ENCODE results near the gene MIX23. TPM values are rescaled to one million over a fixed set of nuclear protein-coding genes. Genes with fewer than 3 reads are reported as not detected.

Gene MIX23
- total and polyA plus RNA-seq, 10 of the 15 experiments (the other 5 are each of a cell fraction or from before 2014, with no cell fraction given) = 30.0 to 176 (median 62.4) TPM

GRCh38 chr3:122415762-122416654, 33.0 kb upstream of the MIX23 start, which contains the start of gene WDR5B (continued):
- TF ChIP-seq FOXM1 (IDR thresholded peaks at IDR 0.05; ENCODE audit: low read depth, low read length) = peak; percentile 59
- TF ChIP-seq GABPA (IDR thresholded peaks at IDR 0.05; ENCODE audit: low read depth) = peak; percentile 86
- no peak for TF ChIP-seq HDAC2 (IDR thresholded peaks at IDR 0.05)
- peak; percentile 49 for TF ChIP-seq YY1 (IDR thresholded peaks at IDR 0.05; ENCODE audit: low read depth, low read length)
- peak; percentile 48; the same call in 1 of the 2 replicates for TF ChIP-seq HCFC1 (IDR thresholded peaks at IDR 0.05; ENCODE audit: low read length)
- peak; percentile 61; the same call in 1 of the 2 replicates for TF ChIP-seq PAX8 (IDR thresholded peaks at IDR 0.05)
- peak; percentile 37; the same call in 1 of the 2 replicates for TF ChIP-seq CBX5 (IDR thresholded peaks at IDR 0.05; ENCODE audit: low read depth)
- peak; percentile 97 for TF ChIP-seq POLR2AphosphoS2 (IDR thresholded peaks at IDR 0.05; ENCODE audit: low read depth, low read length)
- TF ChIP-seq KLF5 (IDR thresholded peaks at IDR 0.05; ENCODE audit: partially characterized antibody) = peak; percentile 93
- TF ChIP-seq, protein P1, sequence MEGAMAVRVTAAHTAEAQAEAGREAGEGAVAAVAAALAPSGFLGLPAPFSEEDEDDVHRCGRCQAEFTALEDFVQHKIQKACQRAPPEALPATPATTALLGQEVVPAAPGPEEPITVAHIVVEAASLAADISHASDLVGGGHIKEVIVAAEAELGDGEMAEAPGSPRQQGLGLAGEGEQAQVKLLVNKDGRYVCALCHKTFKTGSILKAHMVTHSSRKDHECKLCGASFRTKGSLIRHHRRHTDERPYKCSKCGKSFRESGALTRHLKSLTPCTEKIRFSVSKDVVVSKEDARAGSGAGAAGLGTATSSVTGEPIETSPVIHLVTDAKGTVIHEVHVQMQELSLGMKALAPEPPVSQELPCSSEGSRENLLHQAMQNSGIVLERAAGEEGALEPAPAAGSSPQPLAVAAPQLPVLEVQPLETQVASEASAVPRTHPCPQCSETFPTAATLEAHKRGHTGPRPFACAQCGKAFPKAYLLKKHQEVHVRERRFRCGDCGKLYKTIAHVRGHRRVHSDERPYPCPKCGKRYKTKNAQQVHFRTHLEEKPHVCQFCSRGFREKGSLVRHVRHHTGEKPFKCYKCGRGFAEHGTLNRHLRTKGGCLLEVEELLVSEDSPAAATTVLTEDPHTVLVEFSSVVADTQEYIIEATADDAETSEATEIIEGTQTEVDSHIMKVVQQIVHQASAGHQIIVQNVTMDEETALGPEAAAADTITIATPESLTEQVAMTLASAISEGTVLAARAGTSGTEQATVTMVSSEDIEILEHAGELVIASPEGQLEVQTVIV (IDR thresholded peaks at IDR 0.05; ENCODE audit: borderline replicate concordance, partially characterized antibody) = peak; percentile 68
- no peak for TF ChIP-seq BMI1 (IDR thresholded peaks at IDR 0.05; ENCODE audit: borderline replicate concordance)
- peak; percentile 52 for TF ChIP-seq CREB1 (IDR thresholded peaks at IDR 0.05; ENCODE audit: low read depth)
- TF ChIP-seq, protein P2, sequence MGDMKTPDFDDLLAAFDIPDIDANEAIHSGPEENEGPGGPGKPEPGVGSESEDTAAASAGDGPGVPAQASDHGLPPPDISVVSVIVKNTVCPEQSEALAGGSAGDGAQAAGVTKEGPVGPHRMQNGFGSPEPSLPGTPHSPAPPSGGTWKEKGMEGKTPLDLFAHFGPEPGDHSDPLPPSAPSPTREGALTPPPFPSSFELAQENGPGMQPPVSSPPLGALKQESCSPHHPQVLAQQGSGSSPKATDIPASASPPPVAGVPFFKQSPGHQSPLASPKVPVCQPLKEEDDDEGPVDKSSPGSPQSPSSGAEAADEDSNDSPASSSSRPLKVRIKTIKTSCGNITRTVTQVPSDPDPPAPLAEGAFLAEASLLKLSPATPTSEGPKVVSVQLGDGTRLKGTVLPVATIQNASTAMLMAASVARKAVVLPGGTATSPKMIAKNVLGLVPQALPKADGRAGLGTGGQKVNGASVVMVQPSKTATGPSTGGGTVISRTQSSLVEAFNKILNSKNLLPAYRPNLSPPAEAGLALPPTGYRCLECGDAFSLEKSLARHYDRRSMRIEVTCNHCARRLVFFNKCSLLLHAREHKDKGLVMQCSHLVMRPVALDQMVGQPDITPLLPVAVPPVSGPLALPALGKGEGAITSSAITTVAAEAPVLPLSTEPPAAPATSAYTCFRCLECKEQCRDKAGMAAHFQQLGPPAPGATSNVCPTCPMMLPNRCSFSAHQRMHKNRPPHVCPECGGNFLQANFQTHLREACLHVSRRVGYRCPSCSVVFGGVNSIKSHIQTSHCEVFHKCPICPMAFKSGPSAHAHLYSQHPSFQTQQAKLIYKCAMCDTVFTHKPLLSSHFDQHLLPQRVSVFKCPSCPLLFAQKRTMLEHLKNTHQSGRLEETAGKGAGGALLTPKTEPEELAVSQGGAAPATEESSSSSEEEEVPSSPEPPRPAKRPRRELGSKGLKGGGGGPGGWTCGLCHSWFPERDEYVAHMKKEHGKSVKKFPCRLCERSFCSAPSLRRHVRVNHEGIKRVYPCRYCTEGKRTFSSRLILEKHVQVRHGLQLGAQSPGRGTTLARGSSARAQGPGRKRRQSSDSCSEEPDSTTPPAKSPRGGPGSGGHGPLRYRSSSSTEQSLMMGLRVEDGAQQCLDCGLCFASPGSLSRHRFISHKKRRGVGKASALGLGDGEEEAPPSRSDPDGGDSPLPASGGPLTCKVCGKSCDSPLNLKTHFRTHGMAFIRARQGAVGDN (IDR thresholded peaks at IDR 0.05) = peak; percentile 90
- TF ChIP-seq, protein P3, sequence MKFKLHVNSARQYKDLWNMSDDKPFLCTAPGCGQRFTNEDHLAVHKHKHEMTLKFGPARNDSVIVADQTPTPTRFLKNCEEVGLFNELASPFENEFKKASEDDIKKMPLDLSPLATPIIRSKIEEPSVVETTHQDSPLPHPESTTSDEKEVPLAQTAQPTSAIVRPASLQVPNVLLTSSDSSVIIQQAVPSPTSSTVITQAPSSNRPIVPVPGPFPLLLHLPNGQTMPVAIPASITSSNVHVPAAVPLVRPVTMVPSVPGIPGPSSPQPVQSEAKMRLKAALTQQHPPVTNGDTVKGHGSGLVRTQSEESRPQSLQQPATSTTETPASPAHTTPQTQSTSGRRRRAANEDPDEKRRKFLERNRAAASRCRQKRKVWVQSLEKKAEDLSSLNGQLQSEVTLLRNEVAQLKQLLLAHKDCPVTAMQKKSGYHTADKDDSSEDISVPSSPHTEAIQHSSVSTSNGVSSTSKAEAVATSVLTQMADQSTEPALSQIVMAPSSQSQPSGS (IDR thresholded peaks at IDR 0.05; ENCODE audit: low read length) = peak; percentile 35; the same call in 1 of the 2 replicates
- TF ChIP-seq, protein P4, sequence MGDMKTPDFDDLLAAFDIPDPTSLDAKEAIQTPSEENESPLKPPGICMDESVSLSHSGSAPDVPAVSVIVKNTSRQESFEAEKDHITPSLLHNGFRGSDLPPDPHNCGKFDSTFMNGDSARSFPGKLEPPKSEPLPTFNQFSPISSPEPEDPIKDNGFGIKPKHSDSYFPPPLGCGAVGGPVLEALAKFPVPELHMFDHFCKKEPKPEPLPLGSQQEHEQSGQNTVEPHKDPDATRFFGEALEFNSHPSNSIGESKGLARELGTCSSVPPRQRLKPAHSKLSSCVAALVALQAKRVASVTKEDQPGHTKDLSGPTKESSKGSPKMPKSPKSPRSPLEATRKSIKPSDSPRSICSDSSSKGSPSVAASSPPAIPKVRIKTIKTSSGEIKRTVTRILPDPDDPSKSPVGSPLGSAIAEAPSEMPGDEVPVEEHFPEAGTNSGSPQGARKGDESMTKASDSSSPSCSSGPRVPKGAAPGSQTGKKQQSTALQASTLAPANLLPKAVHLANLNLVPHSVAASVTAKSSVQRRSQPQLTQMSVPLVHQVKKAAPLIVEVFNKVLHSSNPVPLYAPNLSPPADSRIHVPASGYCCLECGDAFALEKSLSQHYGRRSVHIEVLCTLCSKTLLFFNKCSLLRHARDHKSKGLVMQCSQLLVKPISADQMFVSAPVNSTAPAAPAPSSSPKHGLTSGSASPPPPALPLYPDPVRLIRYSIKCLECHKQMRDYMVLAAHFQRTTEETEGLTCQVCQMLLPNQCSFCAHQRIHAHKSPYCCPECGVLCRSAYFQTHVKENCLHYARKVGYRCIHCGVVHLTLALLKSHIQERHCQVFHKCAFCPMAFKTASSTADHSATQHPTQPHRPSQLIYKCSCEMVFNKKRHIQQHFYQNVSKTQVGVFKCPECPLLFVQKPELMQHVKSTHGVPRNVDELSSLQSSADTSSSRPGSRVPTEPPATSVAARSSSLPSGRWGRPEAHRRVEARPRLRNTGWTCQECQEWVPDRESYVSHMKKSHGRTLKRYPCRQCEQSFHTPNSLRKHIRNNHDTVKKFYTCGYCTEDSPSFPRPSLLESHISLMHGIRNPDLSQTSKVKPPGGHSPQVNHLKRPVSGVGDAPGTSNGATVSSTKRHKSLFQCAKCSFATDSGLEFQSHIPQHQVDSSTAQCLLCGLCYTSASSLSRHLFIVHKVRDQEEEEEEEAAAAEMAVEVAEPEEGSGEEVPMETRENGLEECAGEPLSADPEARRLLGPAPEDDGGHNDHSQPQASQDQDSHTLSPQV (IDR thresholded peaks at IDR 0.05) = no peak
- TF ChIP-seq ZZZ3 (IDR thresholded peaks at IDR 0.05; ENCODE audit: control insufficient read depth, insufficient read length, low read depth) = no peak
- TF ChIP-seq BCL11A (IDR thresholded peaks at IDR 0.05; ENCODE audit: low read depth, low read length) = peak; percentile 31; the same call in 1 of the 2 replicates

Data from GM12878 (cell line).